GM23338 (cell line): ENCODE data around the gene RYR2. TPM values are rescaled to one million over a fixed set of nuclear protein-coding genes. Genes with fewer than 3 reads are reported as not detected.

Experiments used
- ATAC-seq: fragments of 200-7000 bp; cut with Tn5 transposase; 3 replicates; pipeline ENCODE4 v1.9.1; 2020
- DNase-seq: peaks from one replicate; pipeline ENCODE4 v3.0.0-alpha.2; 2015; ENCODE audit warnings: low spot score
- H2AFZ ChIP-seq: fragments of 200-600 bp; sonication (generic); 2 replicates; pipeline ENCODE4 v1.8.0; 2016; ENCODE audit warnings: antibody characterized with exemption, mild to moderate bottlenecking, moderate library complexity
- H3F3A ChIP-seq: fragments of 200-600 bp; sonication (generic); replicated peaks from 2 replicates; pipeline ENCODE4 v1.8.0; 2017; ENCODE audit warnings: antibody characterized with exemption, mixed run types, low read depth
- H3K27ac ChIP-seq: fragments of 200-600 bp; sonication (generic); 2 replicates; pipeline ENCODE4 v1.6.1; 2016; ENCODE audit warnings: low read depth
- H3K27me3 ChIP-seq: fragments of 200-600 bp; sonication (generic); 2 replicates; pipeline ENCODE4 v1.8.0; 2016; ENCODE audit warnings: mild to moderate bottlenecking, mixed run types, moderate library complexity; ENCODE audit not compliant: insufficient read depth
- H3K36me3 ChIP-seq: fragments of 200-600 bp; sonication (generic); 2 replicates; pipeline ENCODE4 v1.8.0; 2016; ENCODE audit warnings: mild to moderate bottlenecking; ENCODE audit not compliant: insufficient read depth
- H3K4me1 ChIP-seq: fragments of 200-600 bp; sonication (generic); 2 replicates; pipeline ENCODE4 v1.8.0; 2016; ENCODE audit warnings: mild to moderate bottlenecking, moderate library complexity; ENCODE audit not compliant: insufficient read depth
- H3K4me2 ChIP-seq: fragments of 200-600 bp; sonication (generic); 2 replicates; pipeline ENCODE4 v1.7.1; 2017; ENCODE audit warnings: mixed run types
- H3K4me3 ChIP-seq: fragments of 200-600 bp; sonication (generic); 2 replicates; pipeline ENCODE4 v1.6.1; 2016; ENCODE audit warnings: mixed run types
- H3K79me2 ChIP-seq: fragments of 200-600 bp; sonication (generic); replicated peaks from 2 replicates; pipeline ENCODE4 v1.8.0; 2017; ENCODE audit warnings: mild to moderate bottlenecking; ENCODE audit not compliant: insufficient read depth
- H3K9me2 ChIP-seq: fragments of 200-600 bp; sonication (generic); 2 replicates; pipeline ENCODE4 v1.8.0; 2017; ENCODE audit not compliant: insufficient read depth
- H4K20me1 ChIP-seq: fragments of 200-600 bp; sonication (generic); replicated peaks from 2 replicates; pipeline ENCODE4 v1.8.0; 2017; ENCODE audit warnings: mild to moderate bottlenecking; ENCODE audit not compliant: insufficient read depth
- H3K27ac Mint-ChIP-seq: 2 replicates; pipeline ENCODE4 v1.8.0; 2020; ENCODE audit warnings: inconsistent platforms, mild to moderate bottlenecking, moderate library complexity, mixed read lengths
- H3K27me3 Mint-ChIP-seq: 3 replicates; pipeline ENCODE4 v1.8.0; 2022; ENCODE audit warnings: low read depth, mild to moderate bottlenecking, moderate library complexity, mixed read lengths, inconsistent platforms; ENCODE audit not compliant: insufficient read depth, poor library complexity
- H3K36me3 Mint-ChIP-seq: 3 replicates; pipeline ENCODE4 v1.8.0; 2021; ENCODE audit warnings: low read depth, mild to moderate bottlenecking, inconsistent platforms, moderate library complexity, mixed read lengths
- H3K4me1 Mint-ChIP-seq: 3 replicates; pipeline ENCODE4 v1.8.0; 2020; ENCODE audit warnings: mild to moderate bottlenecking, inconsistent platforms, mixed read lengths
- H3K4me3 Mint-ChIP-seq: 3 replicates; pipeline ENCODE4 v1.8.0; 2021; ENCODE audit warnings: moderate library complexity, mild to moderate bottlenecking, inconsistent platforms, mixed read lengths
- H3K9me3 Mint-ChIP-seq: 3 replicates; pipeline ENCODE4 v1.8.0; 2020; ENCODE audit warnings: moderate library complexity, mild to moderate bottlenecking, inconsistent platforms, mixed read lengths
- CREB1 ChIP-seq: fragments of 250-450 bp; sonication (Bioruptor Pico); IDR thresholded peaks from 2 replicates; pipeline ENCODE4 v1.5.0; 2020; ENCODE audit warnings: low read depth, mild to moderate bottlenecking, moderate library complexity
- EZH2 ChIP-seq: fragments of 200-600 bp; sonication (generic); IDR thresholded peaks from one replicate; pipeline ENCODE4 v1.8.0; 2017; ENCODE audit warnings: antibody characterized with exemption, mild to moderate bottlenecking, low read depth; ENCODE audit not compliant: unreplicated experiment
- EZH2phosphoT487 ChIP-seq: fragments of 200-600 bp; sonication (generic); IDR thresholded peaks from one replicate; pipeline ENCODE4 v1.8.1; 2018; ENCODE audit warnings: antibody characterized with exemption; ENCODE audit not compliant: unreplicated experiment
- JUNB ChIP-seq: IDR thresholded peaks from one replicate; pipeline ENCODE4 v1.6.1; 2016; ENCODE audit warnings: antibody characterized with exemption; ENCODE audit not compliant: unreplicated experiment
- NANOG ChIP-seq: IDR thresholded peaks from 2 replicates; pipeline ENCODE4 v1.6.1; 2016; ENCODE audit warnings: antibody characterized with exemption, borderline replicate concordance
- POLR2AphosphoS5 ChIP-seq: IDR thresholded peaks from 2 replicates; pipeline ENCODE4 v1.6.1; 2016; ENCODE audit warnings: antibody characterized with exemption, low read depth
- STAT1 ChIP-seq: IDR thresholded peaks from one replicate; pipeline ENCODE4 v1.6.1; 2016; ENCODE audit warnings: antibody characterized with exemption; ENCODE audit not compliant: unreplicated experiment
- ZNF114 ChIP-seq: fragments of 250-450 bp; sonication (Bioruptor Pico); IDR thresholded peaks from 2 replicates; pipeline ENCODE4 v1.5.0; 2020; ENCODE audit warnings: mild to moderate bottlenecking, moderate library complexity
- ZNF331 ChIP-seq: fragments of 250-450 bp; sonication (Bioruptor Pico); IDR thresholded peaks from 2 replicates; pipeline ENCODE4 v1.5.0; 2020; ENCODE audit warnings: low read depth, mild to moderate bottlenecking, moderate library complexity
- polyA plus RNA-seq: library from polyadenylated mRNA; unstranded; fragments of >200 nt; fragmentation: Nextera tagmentation; extraction: Ambion mirVana; gene quantifications from 2 replicates; pipeline ENCODE4 v1.2.1, GENCODE V29; 2016
- total RNA-seq: library from RNA; depleted of rRNA; stranded (reverse); fragments of >200 nt; shearing (Covaris generic); gene quantifications from 2 replicates; pipeline ENCODE4 v1.2.3, GENCODE V29; 2014
- TF ChIP-seq, protein P1 (sequence below), 2 experiments: fragments of 200-600 bp in 1 of 2; sonication (generic) in 1 of 2; conservative IDR thresholded peaks; 2 replicates each; pipeline versions ENCODE4 v1.5.1 to v1.6.1; 2016 to 2017; ENCODE audit warnings: antibody characterized with exemption in 2 of 2, low read depth in 2 of 2, mild to moderate bottlenecking in 2 of 2, moderate library complexity in 1 of 2
- TF ChIP-seq, protein P2 (sequence below): IDR thresholded peaks from 2 replicates; pipeline ENCODE4 v1.6.1; 2016; ENCODE audit warnings: antibody characterized with exemption

RYR2 gene
- total and polyA plus RNA-seq, 2 experiments from 2014 or later, result 8.9 to 10.0 TPM

DNA sequence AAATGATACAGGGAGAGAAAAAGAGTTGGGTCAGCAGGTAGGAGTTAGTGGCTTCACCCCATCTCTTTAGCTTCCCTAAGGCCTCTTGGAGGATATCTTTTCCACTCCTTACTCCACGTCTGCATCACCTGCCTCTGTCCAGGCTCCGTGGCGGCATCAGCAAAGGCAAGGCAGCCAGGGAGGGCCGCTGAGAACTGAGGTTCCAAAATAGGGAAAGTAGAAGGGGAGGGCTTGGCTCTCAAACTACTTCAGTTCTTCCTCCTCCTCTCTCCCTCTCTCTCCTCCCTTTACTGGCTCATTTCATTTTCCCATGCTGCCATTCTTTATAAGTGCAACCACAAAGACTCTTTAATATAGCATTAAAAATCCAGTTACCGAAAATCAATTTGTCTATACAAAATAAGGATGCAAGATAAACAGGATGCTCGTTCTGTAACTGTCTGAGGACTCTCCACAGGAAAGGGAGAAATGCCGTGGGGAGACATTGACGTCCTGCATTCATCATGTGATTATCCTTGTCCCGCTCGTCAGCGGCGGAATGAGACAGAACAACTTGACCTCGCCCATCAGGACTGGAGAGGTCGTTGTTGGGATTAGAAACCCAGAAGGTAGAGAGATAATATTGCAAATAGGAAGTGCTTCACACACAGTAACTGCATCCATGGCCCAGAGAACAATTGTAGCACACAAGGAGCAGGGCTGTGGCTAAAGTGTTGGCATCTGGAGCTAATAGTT, 34.7 kb upstream of the RYR2 start (continued):
- TF ChIP-seq CREB1 (CRISPR knock-in tag), result no peak
- no peak for TF ChIP-seq POLR2AphosphoS5
- no peak for TF ChIP-seq STAT1
- TF ChIP-seq JUNB, result no peak
- TF ChIP-seq, protein P1, sequence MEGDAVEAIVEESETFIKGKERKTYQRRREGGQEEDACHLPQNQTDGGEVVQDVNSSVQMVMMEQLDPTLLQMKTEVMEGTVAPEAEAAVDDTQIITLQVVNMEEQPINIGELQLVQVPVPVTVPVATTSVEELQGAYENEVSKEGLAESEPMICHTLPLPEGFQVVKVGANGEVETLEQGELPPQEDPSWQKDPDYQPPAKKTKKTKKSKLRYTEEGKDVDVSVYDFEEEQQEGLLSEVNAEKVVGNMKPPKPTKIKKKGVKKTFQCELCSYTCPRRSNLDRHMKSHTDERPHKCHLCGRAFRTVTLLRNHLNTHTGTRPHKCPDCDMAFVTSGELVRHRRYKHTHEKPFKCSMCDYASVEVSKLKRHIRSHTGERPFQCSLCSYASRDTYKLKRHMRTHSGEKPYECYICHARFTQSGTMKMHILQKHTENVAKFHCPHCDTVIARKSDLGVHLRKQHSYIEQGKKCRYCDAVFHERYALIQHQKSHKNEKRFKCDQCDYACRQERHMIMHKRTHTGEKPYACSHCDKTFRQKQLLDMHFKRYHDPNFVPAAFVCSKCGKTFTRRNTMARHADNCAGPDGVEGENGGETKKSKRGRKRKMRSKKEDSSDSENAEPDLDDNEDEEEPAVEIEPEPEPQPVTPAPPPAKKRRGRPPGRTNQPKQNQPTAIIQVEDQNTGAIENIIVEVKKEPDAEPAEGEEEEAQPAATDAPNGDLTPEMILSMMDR (conservative IDR thresholded peaks at IDR 0.05; ENCODE audit: low read depth in 2 of 2), result no peak

DNA sequence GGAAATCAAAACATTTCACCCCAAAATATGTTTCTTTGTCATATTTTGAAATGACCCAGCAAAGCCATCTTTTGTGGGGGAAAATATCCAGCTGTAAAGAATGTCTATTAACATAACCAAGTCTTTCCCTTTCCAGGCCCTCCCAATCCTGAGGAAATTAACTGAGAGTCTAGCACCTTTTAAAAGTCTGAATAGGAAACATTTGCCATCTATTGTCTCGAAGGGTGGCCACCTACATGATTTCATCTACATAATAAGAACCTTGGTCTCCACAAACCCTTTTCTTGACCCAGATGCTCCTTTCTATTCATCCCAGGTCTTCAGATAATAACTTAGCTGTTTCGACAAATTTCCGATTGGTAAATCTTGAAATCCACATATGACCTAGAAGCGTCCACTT, 32.4 kb upstream of the RYR2 start:
- H3K4me3 Mint-ChIP-seq, result no peak overlapping the region
- H3F3A ChIP-seq, result no peaks in the 10 kb centered on the region
- H2AFZ ChIP-seq, result no peak overlapping the region
- no peaks in the 10 kb centered on the region for H3K36me3 Mint-ChIP-seq
- H3K36me3 ChIP-seq, result no peaks in the 10 kb centered on the region
- H3K79me2 ChIP-seq, result no peaks in the 10 kb centered on the region
- H3K27ac Mint-ChIP-seq, result no peak overlapping the region; the same call in 1 of the 2 replicates
- no peak overlapping the region; the same call in 1 of the 2 replicates for H3K4me3 ChIP-seq
- H3K27ac ChIP-seq, result no peak overlapping the region; the same call in 1 of the 2 replicates
- DNase-seq, result no peak
- TF ChIP-seq NANOG (peak; percentile 19; the same call in 1 of the 2 replicates), STAT1 (no peak)
- no peaks in the 10 kb centered on the region for H3K27me3 ChIP-seq
- H3K4me1 ChIP-seq, result peaks cover 30% of the 10 kb centered on the region
- no peaks in the 10 kb centered on the region for H3K9me3 Mint-ChIP-seq
- no peaks in the 10 kb centered on the region for H3K27me3 Mint-ChIP-seq
- peaks cover 13% of the 10 kb centered on the region; the same call in 1 of the 2 replicates for H3K9me2 ChIP-seq
- ATAC-seq, result no peak
- peaks cover 30% of the 10 kb centered on the region for H3K4me1 Mint-ChIP-seq
- H4K20me1 ChIP-seq, result no peaks in the 10 kb centered on the region
- H3K4me2 ChIP-seq, result peak overlapping the region; percentile 35

DNA sequence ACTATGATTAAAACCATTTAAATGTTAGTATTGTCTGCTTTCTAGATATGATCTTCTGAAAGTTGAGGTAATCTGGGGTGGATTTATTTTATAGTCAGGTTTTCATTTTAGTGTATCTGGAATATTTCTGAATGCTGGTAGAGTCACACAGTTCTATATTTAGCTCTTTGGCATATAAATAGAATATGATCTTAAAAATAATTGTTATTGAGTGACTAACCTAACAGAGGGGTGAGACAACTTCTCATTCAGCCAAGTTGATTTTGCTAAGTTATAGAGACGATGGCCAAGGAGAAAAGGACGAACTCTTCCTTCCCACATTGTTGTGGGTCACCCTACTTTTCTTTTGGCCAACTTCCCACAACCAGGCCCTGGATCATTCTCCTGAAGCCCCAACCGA, 30.6 kb upstream of the RYR2 start:
- no peaks in the 10 kb centered on the region for H3K36me3 Mint-ChIP-seq
- H3K9me2 ChIP-seq, result peaks cover 13% of the 10 kb centered on the region; the same call in 1 of the 2 replicates
- no peaks in the 10 kb centered on the region for H3K79me2 ChIP-seq
- H3K4me1 ChIP-seq, result peaks cover 37% of the 10 kb centered on the region
- H3K27ac ChIP-seq, result no peak overlapping the region
- no peak overlapping the region for H3K4me3 Mint-ChIP-seq
- no peaks in the 10 kb centered on the region for H3K36me3 ChIP-seq
- peaks cover 32% of the 10 kb centered on the region for H3K4me1 Mint-ChIP-seq
- no peak overlapping the region for H3K27ac Mint-ChIP-seq
- no peaks in the 10 kb centered on the region for H3K27me3 Mint-ChIP-seq
- H3K4me3 ChIP-seq, result no peak overlapping the region
- peak overlapping the region; percentile 8; the same call in 1 of the 2 replicates for H2AFZ ChIP-seq
- no peaks in the 10 kb centered on the region for H3K27me3 ChIP-seq
- ATAC-seq, result no peak
- H3K9me3 Mint-ChIP-seq, result no peaks in the 10 kb centered on the region; the same call in 2 of the 3 replicates
- no peaks in the 10 kb centered on the region for H3F3A ChIP-seq
- H4K20me1 ChIP-seq, result no peaks in the 10 kb centered on the region
- no peak for DNase-seq
- no peak overlapping the region for H3K4me2 ChIP-seq
- no peak for TF ChIP-seq NANOG
- no peak for TF ChIP-seq JUNB
- TF ChIP-seq CREB1 (CRISPR knock-in tag), result no peak
- TF ChIP-seq EZH2, result no peak
- no peak for TF ChIP-seq STAT1
- no peak for TF ChIP-seq EZH2phosphoT487
- no peak for TF ChIP-seq POLR2AphosphoS5
- TF ChIP-seq, protein P1 (conservative IDR thresholded peaks at IDR 0.05; ENCODE audit: low read depth in 2 of 2), result no peak
- TF ChIP-seq ZNF331, result no peak
- TF ChIP-seq, protein P2, sequence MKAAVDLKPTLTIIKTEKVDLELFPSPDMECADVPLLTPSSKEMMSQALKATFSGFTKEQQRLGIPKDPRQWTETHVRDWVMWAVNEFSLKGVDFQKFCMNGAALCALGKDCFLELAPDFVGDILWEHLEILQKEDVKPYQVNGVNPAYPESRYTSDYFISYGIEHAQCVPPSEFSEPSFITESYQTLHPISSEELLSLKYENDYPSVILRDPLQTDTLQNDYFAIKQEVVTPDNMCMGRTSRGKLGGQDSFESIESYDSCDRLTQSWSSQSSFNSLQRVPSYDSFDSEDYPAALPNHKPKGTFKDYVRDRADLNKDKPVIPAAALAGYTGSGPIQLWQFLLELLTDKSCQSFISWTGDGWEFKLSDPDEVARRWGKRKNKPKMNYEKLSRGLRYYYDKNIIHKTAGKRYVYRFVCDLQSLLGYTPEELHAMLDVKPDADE, result no peak
- TF ChIP-seq ZNF114 (CRISPR knock-in tag), result no peak
